BE2C (cell line): ENCODE data around the gene EREG.

Source experiments
- DNase-seq: peaks from one replicate; pipeline ENCODE4 v3.0.0-alpha.2; 2020
- H3K27me3 ChIP-seq: fragments of 250-450 bp; sonication (Bioruptor Pico); 2 replicates; pipeline ENCODE4 v1.5.1; 2020; ENCODE audit warnings: mild to moderate bottlenecking
- H3K36me3 ChIP-seq: fragments of 250-450 bp; sonication (Bioruptor Pico); 2 replicates; pipeline ENCODE4 v1.5.1; 2020; ENCODE audit warnings: mild to moderate bottlenecking
- H3K4me1 ChIP-seq: fragments of 250-450 bp; sonication (Bioruptor Pico); 2 replicates; pipeline ENCODE4 v1.5.1; 2020
- H3K4me3 ChIP-seq: 2 replicates; pipeline ENCODE4 v1.5.1; 2011; ENCODE audit warnings: low read depth, low read length
- H3K9me3 ChIP-seq: fragments of 250-450 bp; sonication (Bioruptor Pico); 2 replicates; pipeline ENCODE4 v1.5.1; 2020
- TF ChIP-seq, protein P1 (sequence below): IDR thresholded peaks from 2 replicates; pipeline ENCODE4 v1.5.1; 2012; ENCODE audit warnings: mild to moderate bottlenecking, low read depth, low read length

EREG gene

DNA sequence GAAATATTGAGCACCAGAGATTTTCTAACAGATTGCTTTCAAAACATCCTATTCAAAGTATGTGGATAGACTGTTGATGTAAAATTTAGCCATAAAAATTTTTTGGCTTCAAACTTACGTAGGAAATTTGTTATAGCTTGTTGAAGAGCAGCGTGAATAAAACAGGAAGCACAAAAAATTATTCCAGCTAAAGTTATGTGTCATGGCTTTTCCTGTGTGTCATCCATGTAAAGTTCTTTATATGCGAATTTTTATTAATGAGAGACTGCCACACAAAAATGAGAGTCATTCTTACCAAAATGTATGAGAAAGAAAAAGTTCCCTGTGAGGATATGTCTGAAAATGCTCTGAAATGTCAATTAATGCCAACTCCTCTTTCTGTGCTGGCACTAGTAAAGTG is 37.2 kb upstream of the EREG start:
- no peak overlapping the region for H3K4me3 ChIP-seq
- no peak for DNase-seq
- H3K27me3 ChIP-seq = peaks cover 4% of the 10 kb centered on the region; the same call in 1 of the 2 replicates
- H3K4me1 ChIP-seq = no peaks in the 10 kb centered on the region
- TF ChIP-seq, protein P1, sequence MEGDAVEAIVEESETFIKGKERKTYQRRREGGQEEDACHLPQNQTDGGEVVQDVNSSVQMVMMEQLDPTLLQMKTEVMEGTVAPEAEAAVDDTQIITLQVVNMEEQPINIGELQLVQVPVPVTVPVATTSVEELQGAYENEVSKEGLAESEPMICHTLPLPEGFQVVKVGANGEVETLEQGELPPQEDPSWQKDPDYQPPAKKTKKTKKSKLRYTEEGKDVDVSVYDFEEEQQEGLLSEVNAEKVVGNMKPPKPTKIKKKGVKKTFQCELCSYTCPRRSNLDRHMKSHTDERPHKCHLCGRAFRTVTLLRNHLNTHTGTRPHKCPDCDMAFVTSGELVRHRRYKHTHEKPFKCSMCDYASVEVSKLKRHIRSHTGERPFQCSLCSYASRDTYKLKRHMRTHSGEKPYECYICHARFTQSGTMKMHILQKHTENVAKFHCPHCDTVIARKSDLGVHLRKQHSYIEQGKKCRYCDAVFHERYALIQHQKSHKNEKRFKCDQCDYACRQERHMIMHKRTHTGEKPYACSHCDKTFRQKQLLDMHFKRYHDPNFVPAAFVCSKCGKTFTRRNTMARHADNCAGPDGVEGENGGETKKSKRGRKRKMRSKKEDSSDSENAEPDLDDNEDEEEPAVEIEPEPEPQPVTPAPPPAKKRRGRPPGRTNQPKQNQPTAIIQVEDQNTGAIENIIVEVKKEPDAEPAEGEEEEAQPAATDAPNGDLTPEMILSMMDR = no peak
- H3K9me3 ChIP-seq = no peaks in the 10 kb centered on the region
- no peaks in the 10 kb centered on the region for H3K36me3 ChIP-seq

DNA sequence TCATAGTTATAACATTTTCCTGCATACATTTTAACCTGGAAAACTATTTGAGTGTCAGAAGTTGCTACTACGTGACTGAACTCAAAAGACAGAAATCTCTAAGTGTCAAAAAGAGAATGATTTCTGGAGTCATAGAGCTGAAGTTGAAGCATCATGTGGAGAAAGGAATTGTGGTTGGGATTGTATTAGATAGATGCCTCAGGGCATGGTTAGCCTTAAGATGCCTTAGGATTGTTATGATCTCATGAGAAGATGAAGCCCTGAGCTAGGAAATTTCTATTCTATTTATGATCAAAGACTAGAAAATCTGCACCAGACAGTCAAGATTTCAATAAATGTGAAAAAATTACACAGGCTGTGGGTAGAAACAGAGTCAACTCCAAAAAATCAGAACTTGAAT is 36.4 kb upstream of the EREG start:
- Histone ChIP-seq H3K27me3 (peaks cover 4% of the 10 kb centered on the region; the same call in 1 of the 2 replicates), H3K4me1 (no peaks in the 10 kb centered on the region), H3K36me3 (no peaks in the 10 kb centered on the region), H3K9me3 (no peaks in the 10 kb centered on the region), H3K4me3 (no peak overlapping the region)
- DNase-seq = no peak
- TF ChIP-seq, protein P1 = no peak

DNA sequence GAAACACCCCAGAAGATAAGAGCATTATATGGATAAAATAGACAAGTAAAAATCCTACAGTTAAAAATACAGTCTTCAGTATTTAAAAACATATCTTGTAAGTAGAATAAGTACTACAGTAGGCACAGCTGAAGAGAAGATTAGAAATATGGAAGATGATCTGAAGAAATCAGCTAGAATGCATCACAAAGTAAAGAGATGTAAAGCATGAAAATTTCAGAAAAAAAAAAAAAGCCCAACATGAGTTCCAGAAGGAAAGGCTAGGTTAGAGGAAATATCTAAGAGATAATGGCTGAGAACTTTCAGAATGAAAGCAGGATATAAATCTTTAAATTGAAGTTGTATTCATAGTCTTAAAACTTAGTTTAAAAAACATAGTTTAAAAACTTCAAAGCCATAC is 35.6 kb upstream of the EREG start:
- Histone ChIP-seq H3K4me3 (no peak overlapping the region), H3K27me3 (peaks cover 10% of the 10 kb centered on the region), H3K9me3 (no peaks in the 10 kb centered on the region), H3K36me3 (no peaks in the 10 kb centered on the region), H3K4me1 (no peaks in the 10 kb centered on the region)
- TF ChIP-seq, protein P1 = no peak
- no peak for DNase-seq

DNA sequence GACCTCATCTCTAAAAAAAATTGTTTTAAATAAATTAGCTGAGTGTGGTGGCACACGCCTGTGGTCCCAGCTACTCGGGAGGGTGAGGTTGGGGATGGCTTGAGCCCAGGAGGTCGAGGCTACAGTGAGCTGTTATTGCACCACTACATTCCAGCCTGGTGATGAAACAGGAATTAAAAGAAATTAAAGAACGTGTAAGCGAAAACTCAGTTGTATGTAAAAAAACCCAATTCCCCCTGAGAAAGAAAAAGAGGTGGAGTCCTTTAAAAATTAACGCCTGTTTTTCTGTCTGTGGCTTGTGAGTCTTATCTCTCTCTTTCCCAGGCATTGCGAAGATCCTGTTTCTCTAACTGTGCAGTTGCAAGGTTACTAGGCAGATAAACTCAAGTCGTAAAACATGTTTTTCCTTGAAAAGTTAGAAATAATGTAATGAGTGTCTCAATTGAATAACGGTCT is 34.6 kb upstream of the EREG start:
- no peaks in the 10 kb centered on the region for H3K4me1 ChIP-seq
- TF ChIP-seq, protein P1 = no peak
- no peak overlapping the region for H3K4me3 ChIP-seq
- no peaks in the 10 kb centered on the region for H3K9me3 ChIP-seq
- no peaks in the 10 kb centered on the region for H3K36me3 ChIP-seq
- DNase-seq = no peak
- peaks cover 7% of the 10 kb centered on the region for H3K27me3 ChIP-seq

DNA sequence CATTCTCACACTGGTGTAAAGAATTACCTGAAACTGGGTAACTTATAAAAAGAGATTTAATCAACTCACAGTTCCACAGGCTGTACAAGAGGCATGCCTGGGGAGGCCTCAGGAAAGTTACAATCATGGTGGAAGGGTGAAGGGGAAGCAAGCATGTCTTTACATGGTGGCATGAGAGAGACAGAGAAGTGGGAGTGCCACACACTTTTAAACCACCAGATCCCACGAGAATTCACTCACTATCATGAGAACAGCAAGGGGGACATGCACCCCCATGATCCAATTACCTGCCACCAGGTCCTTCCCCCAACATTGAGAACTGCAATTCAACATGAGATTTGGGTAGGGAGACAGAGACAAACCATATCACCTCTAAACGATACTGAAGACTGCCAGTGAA is 33.7 kb upstream of the EREG start:
- Histone ChIP-seq H3K4me1 (no peaks in the 10 kb centered on the region), H3K9me3 (no peaks in the 10 kb centered on the region), H3K36me3 (no peaks in the 10 kb centered on the region), H3K4me3 (no peak overlapping the region), H3K27me3 (peaks cover 7% of the 10 kb centered on the region)
- no peak for DNase-seq
- TF ChIP-seq, protein P1 = no peak

DNA sequence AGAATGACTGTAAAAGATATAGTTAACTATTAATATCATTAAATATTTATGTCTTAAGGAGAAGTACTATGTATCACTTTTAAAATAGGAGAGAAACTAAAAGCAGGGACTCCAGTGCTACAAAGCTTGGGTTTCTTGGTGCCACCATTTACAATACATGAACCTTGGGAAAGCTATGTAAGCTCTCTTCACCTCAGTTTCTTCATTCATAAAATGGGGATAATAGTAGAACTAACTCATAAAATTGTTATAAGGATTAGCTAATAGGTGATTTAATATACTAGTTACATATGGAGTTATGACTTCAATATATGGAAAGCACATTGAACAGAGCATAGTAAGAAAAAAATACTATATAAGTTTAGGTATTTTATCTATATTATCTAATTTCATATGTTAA is 33.0 kb upstream of the EREG start:
- no peaks in the 10 kb centered on the region for H3K9me3 ChIP-seq
- TF ChIP-seq, protein P1 = no peak
- H3K27me3 ChIP-seq = peaks cover 7% of the 10 kb centered on the region
- H3K4me1 ChIP-seq = no peaks in the 10 kb centered on the region
- H3K36me3 ChIP-seq = no peaks in the 10 kb centered on the region
- no peak for DNase-seq
- no peak overlapping the region for H3K4me3 ChIP-seq
